ENCODE measurements around the gene TUBB6. TPM values are rescaled to one million over a fixed set of nuclear protein-coding genes. Genes with fewer than 3 reads are reported as not detected.

The TUBB6 gene
- total RNA-seq, 1 experiment from 2014 or later, result 149 TPM

DNA sequence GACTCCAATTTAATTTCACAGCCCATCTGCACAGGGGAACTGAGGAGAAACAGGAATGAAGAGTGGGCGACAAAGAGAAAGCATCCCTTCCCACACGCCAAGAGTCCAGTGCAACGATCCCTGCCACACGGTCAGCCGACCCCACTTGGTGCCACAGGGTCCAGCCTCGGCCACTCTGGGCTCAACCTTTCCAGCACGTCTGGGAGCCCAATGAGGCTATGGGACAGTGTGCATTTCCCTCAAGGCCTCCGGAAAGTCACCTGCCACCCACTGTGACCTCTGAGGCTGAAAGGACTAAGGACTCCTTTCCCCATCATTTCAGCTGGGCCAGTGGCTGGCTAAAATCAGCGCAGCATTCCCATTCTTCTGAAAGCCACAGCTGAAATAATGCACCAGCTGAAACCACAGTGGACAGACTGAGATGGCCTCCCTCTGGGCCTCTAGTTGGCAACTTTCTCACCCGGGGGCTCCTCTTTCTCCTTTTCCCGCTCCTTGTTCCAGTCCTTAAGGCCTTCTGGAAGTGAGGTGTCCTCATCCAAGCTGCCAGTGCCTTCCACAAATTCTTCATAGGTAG is 21.2 kb downstream of the TUBB6 start:
- TF ChIP-seq CTCF (IDR thresholded peaks at IDR 0.05; ENCODE audit: insufficient read depth in 1 of 2, low read depth in 1 of 2, low read length in 1 of 2, severe bottlenecking in 1 of 2, unreplicated experiment in 1 of 2), result no peak
- intact Hi-C loops (cut with micrococcal nuclease; ENCODE audit: unreplicated experiment), result loop anchor here (2.0 kb wide), 1 partner anchor 48 kb away; the partner anchor contains the start of gene AFG3L2

DNA sequence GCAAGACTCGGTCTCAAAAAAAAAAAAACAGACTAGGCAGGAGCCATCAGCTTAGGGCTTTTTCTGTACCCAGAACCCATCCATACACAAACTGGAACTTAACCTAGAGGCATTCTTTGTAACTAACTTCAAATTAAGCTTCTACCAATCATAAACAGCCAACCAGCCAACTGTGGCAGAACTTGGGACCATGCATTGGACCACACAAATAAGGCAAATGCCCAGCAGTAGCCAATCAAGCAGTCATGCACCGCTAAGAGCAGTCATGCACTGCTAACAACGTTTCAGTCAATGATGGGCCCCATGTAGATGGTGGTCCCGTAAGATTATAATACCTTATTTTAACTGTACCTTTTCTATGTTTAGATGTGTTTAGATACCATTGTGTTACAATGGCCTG is 22.7 kb downstream of the TUBB6 start:
- CTCF ChIA-PET, result interaction anchor here (0.6 kb wide), 1 partner anchor 320 kb away, joined by 4 read pairs; no protein-coding TSS in a partner anchor
- peaks cover 73% of the 10 kb centered on the region for H3K36me3 Mint-ChIP-seq (ENCODE audit: insufficient read depth, unreplicated experiment)

More for the DNA sequence above, 21.2 kb downstream of the TUBB6 start:
- Histone ChIP-seq H3K27me3 (replicated peaks; ENCODE audit: control insufficient read depth, insufficient read depth, low read length) (no peaks in the 10 kb centered on the region), H3K4me3 (ENCODE audit: low read depth, low read length) (no peak overlapping the region), H3K4me1 (peaks cover 8% of the 10 kb centered on the region; the same call in 1 of the 2 replicates), H3K36me3 (ENCODE audit: control insufficient read depth, insufficient read depth, low read length) (peaks cover 11% of the 10 kb centered on the region), H3K9me3 (no peaks in the 10 kb centered on the region)
- Mint-ChIP-seq H3K27me3 (ENCODE audit: insufficient read depth, unreplicated experiment) (no peaks in the 10 kb centered on the region), H3K4me1 (ENCODE audit: low read depth, unreplicated experiment) (no peaks in the 10 kb centered on the region), H3K4me3 (ENCODE audit: unreplicated experiment) (no peak overlapping the region), H3K9me3 (ENCODE audit: unreplicated experiment) (no peaks in the 10 kb centered on the region), H3K36me3 (ENCODE audit: insufficient read depth, unreplicated experiment) (peaks cover 73% of the 10 kb centered on the region), H3K27ac (ENCODE audit: unreplicated experiment) (no peak overlapping the region)
- TSS peak; percentile 89 for BruUV-seq (replicated peaks)
- ChIA-PET CTCF (no interaction called here), POLR2A (no interaction called here)
- no peak for DNase-seq

More for the DNA sequence above, 22.7 kb downstream of the TUBB6 start:
- POLR2A ChIA-PET, result no interaction called here
- Mint-ChIP-seq H3K9me3 (ENCODE audit: unreplicated experiment) (no peaks in the 10 kb centered on the region), H3K27me3 (ENCODE audit: insufficient read depth, unreplicated experiment) (no peaks in the 10 kb centered on the region), H3K27ac (ENCODE audit: unreplicated experiment) (no peak overlapping the region), H3K4me3 (ENCODE audit: unreplicated experiment) (no peak overlapping the region), H3K4me1 (ENCODE audit: low read depth, unreplicated experiment) (peaks cover 14% of the 10 kb centered on the region)
- peaks cover 14% of the 10 kb centered on the region for H3K4me1 ChIP-seq
- TF ChIP-seq CTCF (IDR thresholded peaks at IDR 0.05; ENCODE audit: insufficient read depth in 1 of 2, low read depth in 1 of 2, low read length in 1 of 2, severe bottlenecking in 1 of 2, unreplicated experiment in 1 of 2), result no peak
- no peaks in the 10 kb centered on the region for H3K27me3 ChIP-seq (replicated peaks; ENCODE audit: control insufficient read depth, insufficient read depth, low read length)
- intact Hi-C loops (cut with micrococcal nuclease; ENCODE audit: unreplicated experiment), result no loop called here
- H3K4me3 ChIP-seq (ENCODE audit: low read depth, low read length), result no peak overlapping the region
- no peak for DNase-seq
- no TSS peak for BruUV-seq (replicated peaks)
- peaks cover 5% of the 10 kb centered on the region for H3K36me3 ChIP-seq (ENCODE audit: control insufficient read depth, insufficient read depth, low read length)
- H3K9me3 ChIP-seq, result no peaks in the 10 kb centered on the region
